ENCODE measurements around the gene RNH1.

The RNH1 gene

GRCh38 chr11:536841-537621, 30.0 kb upstream of the RNH1 start, which contains the start of gene LRRC56:
Gene LRRC56, plus strand, starts transcription at chr11:537527. Its CDS starts 3,158 bp downstream, at chr11:540685.
- DNase-seq: peak; percentile 72 to 91

GRCh38 chr11:535519-536454, 28.7 kb upstream of the RNH1 start, which contains the start of gene HRAS:
Gene HRAS, minus strand, starts transcription at chr11:535576.
- DNase-seq: peak; percentile 90 to 98

- DNase-seq: no peak
These were observed 28.1 kb upstream of the RNH1 start for GRCh38 chr11:535210-535518.

DNA sequence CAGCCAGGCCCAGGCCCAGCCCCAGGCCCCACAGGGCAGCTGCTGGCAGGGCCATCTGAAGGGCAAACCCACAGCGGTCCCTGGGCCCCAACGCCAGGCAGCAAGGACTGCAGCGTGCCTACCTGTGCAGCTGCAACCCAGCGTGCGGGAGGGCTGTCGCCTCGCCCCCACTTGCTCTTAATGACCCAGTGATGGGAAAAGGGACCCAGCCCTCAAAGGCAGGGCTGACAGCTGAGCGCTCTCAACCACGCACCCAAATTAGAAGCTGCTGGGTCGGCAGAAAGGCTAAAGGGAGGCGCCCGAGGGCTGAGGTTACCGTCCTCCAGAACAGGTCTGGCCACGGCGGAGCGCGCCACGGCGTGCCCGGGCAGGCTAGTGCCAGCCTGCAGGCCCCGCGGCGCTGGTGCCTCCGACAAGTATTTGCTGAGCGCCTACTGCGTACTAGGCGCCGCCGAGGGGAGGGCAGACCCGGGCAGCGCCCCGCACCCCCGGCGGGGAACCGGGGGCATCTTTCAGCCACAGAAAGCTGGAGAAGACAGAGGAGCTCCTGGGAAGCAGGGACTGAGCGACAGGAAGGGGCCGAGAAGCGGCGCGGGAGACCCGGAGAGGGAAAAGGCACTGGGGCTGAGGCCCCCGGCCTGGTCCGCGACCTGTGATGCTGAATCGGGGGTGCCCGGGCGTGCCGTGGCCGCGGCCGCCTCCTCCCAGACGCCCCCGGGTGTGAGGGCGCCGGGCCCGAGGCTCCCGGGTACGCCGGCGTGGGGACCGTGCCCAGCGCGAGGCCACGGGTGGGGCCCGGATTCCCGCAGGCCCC, 27.6 kb upstream of the RNH1 start:
- no peak for DNase-seq

GRCh38 chr11:533586-534395, 26.7 kb upstream of the RNH1 start:
- DNase-seq: no peak

DNA sequence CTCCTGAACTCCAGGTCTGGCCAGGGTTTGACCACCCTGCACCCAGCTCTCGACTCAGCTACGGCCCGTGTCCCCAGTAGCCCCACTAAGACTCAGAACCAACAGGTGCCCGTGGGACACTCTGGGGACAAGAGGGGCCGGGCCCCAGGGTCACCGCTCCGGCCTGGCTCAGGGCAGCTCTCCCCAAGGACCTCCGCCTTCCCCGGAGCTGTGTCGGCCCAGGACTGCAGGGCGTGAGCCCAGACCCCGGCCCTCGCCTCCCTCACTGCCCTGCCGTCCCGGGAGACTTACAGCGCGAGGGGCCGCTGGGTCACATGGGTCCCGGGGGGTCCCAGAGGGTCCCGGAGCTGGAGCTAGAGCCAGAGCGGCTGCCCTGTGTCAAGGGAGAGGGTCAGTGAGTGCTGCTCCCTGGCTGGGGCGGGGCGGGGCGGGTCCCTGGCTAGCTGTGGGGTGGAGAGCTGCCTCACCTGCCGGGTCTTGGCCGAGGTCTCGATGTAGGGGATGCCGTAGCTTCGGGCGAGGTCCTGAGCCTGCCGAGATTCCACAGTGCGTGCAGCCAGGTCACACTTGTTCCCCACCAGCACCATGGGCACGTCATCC, 26.0 kb upstream of the RNH1 start:
- DNase-seq: no peak

DNA sequence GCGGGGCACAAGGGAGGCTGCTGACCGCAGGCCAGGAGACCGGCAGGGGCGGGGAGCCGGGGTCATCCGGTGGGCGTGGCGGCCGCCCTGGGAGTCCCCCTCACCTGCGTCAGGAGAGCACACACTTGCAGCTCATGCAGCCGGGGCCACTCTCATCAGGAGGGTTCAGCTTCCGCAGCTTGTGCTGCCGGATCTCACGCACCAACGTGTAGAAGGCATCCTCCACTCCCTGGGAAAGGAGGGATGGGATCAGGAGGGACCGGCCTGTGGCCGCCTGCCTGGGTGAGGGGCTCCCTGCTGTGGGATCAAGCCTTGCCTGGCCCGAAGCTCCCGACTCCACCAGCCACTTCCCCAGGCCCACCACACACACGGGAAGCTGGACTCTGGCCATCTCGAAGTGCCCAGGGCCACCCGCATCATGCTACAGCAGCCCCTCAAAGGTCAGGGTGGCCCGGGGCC, 25.5 kb upstream of the RNH1 start:
- DNase-seq: no peak

DNA sequence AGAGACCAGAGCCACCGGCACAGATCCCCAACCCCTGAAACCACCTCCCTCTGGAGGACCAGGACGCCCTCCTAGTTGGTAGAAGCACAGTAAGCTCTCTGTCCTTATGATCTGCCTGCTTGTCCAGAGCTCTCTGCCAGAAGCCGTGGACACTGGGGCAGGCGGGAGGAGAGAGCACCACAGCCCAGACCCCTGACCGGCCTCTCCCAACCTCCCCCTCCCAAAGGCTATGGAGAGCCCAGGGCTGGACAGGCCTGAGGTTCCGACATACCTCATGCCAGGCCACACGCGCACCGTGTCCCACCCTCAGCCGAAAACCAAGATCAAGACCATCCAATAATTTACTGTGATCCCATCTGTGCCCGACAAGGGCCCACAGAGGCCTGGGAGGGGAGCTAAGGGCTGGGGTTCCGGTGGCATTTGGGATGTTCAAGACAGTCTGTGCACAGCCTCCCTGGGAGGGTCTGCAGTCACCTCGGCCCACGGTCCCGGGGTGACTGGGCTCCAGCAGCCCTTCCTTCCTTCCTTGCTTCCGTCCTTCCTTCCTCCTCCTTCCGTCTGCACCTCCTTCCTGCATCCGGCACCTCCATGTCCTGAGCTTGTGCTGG, 25.0 kb upstream of the RNH1 start:
- DNase-seq: no peak

DNA sequence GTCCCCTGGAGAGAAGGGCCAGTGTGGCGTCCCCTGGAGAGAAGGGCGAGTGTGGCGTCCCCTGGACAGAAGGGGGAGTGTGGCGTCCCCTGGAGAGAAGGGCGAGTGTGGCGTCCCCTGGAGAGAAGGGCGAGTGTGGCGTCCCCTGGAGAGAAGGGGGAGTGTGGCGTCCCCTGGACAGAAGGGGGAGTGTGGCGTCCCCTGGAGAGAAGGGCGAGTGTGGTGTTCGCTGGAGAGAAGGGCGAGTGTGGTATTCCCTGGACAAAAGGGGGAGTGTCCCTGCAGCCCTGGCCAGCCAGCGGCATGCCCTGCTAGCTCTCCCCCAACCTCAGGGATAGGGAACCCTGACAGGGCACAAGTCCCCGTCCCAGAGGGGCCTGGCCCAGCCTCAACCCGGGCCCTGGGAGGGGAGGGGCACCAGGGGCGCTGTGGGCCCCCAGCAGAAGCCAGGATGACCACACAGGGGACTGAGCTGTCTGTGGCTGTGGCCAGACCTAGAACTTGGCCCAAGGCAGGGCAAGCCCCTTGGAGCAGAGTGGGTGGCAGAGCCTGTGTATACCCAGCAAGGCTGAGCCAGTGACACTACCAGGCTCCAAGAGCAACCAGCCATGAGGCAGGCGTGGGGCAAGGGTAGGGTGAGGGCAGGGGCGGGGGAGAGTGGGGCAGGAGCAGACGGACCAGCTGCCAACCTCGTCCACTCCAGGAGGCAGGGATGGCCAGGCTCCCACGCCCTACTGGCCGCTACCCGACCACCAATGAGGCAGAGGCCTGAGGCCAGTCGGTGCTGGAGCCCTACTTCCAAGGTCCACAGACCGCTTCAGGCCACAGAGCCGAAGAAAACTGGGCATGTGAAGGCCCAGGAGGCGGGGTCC, 24.2 kb upstream of the RNH1 start:
- no peak for DNase-seq

DNA sequence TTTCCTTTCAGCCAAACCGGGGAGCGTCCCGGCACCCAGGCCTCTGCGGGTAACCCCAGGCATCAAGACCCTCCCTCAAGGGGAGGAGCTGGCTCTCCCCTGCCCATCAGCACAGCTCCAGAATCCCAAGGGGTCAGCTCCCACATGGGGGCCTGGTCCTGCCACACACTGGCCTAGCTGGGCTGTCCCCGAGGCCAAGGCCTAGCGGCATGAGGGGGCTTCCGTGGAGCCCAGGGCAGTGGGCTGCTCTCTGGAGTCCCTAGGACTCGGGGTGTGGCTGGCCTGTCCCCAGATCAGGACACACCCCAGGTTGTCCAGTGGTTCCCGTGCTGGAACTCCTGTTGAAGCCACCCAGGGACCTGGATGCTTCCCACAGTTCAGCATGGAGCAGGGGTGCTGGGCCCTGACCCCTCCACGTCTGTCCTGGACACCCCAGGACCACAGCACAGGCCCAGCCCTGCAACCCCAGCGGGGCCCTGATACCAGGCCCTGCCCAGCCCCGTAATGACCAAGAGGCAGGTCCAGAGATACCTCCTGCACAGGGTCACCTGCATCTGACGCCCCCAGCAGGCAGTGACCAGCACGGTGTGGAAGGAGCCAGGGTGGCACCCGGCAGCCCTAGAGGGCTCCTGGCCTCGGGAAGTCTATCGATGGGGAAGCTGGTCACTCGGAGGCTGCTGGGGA, 22.8 kb upstream of the RNH1 start:
- no peak for DNase-seq

GRCh38 chr11:528815-529727, 22.0 kb upstream of the RNH1 start:
- DNase-seq: no peak

GRCh38 chr11:528166-528814, 21.2 kb upstream of the RNH1 start:
- DNase-seq: no peak

DNA sequence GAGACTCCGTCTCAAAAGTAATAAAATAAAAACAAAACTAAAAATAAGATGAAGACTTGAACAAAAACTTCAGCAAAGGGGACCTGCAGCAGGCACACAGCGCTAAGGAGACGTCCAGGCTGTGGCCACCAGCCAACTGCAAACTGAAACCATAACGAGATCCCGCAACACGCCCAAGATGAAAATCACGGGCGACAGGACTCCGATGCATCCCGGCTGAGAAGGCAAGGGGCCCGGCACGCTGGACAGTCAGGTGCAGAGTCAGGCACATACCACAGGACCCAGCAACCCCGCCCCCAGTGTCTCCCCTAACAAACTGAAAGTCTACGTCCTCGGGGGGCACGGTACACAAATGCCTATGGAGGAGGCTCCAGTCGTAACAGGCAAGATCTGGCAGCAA, 19.1 kb upstream of the RNH1 start:
- DNase-seq: no peak

DNA sequence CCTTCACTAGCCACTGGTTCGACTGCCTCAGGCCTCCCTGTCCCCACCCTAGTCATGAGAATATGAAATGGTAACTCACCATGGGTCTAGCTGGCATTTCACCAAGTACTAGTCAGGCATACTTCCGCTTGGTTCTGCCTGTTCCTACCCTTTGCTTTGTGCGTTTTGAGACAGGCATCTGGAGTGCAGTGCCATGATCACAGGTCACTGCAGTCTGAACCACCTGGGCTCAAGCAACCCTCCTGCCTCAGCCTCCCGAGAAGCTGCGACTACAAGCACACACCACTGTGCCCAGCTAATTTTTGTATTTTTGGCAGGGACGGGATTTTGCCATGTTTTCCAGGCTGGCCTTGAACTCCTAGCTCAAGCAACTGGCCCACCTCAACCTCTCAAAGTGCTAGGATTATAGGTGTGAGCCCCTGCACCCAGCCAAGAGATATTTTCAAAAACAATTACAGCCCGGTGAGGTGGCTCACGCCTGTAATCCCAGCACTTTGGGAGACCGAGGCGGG, 14.2 kb upstream of the RNH1 start:
- no peak for DNase-seq

DNA sequence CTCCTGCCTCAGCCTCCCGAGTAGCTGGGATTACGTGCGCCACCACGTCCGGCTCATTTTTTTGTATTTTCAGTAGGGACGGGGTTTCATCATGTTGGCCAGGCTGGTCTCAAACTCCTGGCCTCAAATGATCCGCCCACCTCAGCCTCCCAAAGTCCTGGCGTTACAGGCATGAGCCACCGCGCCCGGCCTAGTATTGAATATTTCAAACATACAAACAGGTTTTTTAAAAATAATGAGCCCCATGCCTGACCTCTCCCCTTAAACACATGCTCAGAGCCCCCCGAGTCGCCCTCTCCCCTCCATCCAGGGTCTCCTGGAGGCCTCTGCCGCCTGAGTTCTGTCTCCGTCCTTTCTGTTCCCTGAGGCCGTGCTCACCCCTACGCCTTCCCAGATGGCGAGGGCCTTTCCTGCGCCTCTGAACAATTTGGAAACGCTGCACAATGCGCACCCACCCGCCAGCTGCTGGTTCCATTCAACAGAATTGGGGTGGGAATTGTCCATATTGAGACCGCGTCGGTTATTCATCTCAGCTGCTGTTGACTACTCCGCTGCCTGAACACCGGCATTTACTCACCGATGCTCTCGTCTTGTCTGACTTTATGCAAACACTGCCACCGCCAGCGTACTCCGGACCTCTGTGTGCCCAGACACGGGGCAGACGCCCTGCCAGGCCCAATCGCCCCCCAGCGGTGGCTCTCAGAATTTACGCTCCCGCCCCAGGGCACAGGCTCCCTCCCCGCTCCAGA, 13.6 kb upstream of the RNH1 start:
- DNase-seq: no peak

GRCh38 chr11:518463-519202, 11.6 kb upstream of the RNH1 start:
- DNase-seq: no peak
